GM12878 (cell line): ENCODE results near the gene MTX1. TPM values are rescaled to one million over a fixed set of nuclear protein-coding genes. Genes with fewer than 3 reads are reported as not detected.

Experiments
- ATAC-seq: fragments of 200-7000 bp; cut with Tn5 transposase; 3 replicates; pipeline ENCODE4 v1.9.1; 2020; ENCODE audit warnings: mild to moderate bottlenecking, moderate library complexity
- BruUV-seq: library from RNA; stranded (reverse); fragments of 400-500 nt; replicated peaks from 2 replicates; lab custom pipeline; 2021; lab: Mats Ljungman, UMichigan
- CTCF ChIA-PET: fragments of 300-600 bp; sonication (Branson Sonifier 250); formaldehyde crosslinking; extraction: SDS; loops from one replicate; lab custom pipeline; 2021; ENCODE audit warnings: inconsistent platforms; lab: Yijun Ruan, JAX
- POLR2A ChIA-PET: fragments of 350-600 bp; formaldehyde crosslinking; extraction: SDS; loops from one replicate; lab custom pipeline; 2021; ENCODE audit warnings: inconsistent platforms; lab: Charles Lee
- RAD21 ChIA-PET: fragments of 300-600 bp; sonication (Branson Sonifier 250); formaldehyde crosslinking; loops from one replicate; lab custom pipeline; 2023; ENCODE audit warnings: antibody characterized with exemption; ENCODE audit not compliant: unreplicated experiment; lab: Charles Lee
- SMC1A ChIA-PET: fragments of 300-600 bp; sonication (Branson Sonifier 250); formaldehyde crosslinking; loops from one replicate; lab custom pipeline; 2023; ENCODE audit not compliant: unreplicated experiment, uncharacterized antibody; lab: Charles Lee
- DNase-seq: peaks from one replicate; pipeline ENCODE4 v3.0.0-alpha.2; 2011; ENCODE audit warnings: low read depth, low spot score
- FAIRE-seq: peaks from 3 replicates; lab custom pipeline; 2011; peaks lifted over from hg19 to GRCh38; lab: Jason Lieb, UNC
- H2AFZ ChIP-seq: 2 replicates; pipeline ENCODE4 v1.6.0; 2011; ENCODE audit warnings: low read depth, low read length, control low read depth; ENCODE audit not compliant: control insufficient read depth
- H3K27ac ChIP-seq: 2 replicates; pipeline ENCODE4 v1.5.1; 2011; ENCODE audit warnings: control low read depth; ENCODE audit not compliant: control insufficient read depth, insufficient read depth
- H3K27me3 ChIP-seq, 2 experiments: replicated peaks in 1 of 2; 2 replicates each; pipeline versions ENCODE4 v1.6.0 to v1.6.1; 2011; ENCODE audit warnings: low read length in 1 of 2; ENCODE audit not compliant: control insufficient read depth in 2 of 2, insufficient read depth in 2 of 2
- H3K36me3 ChIP-seq, 2 experiments: 2 replicates each; pipeline ENCODE4 v1.5.1; 2011; ENCODE audit warnings: low read length in 1 of 2; ENCODE audit not compliant: control insufficient read depth in 2 of 2, insufficient read depth in 2 of 2
- H3K4me1 ChIP-seq: 2 replicates; pipeline ENCODE4 v1.6.1; 2011; ENCODE audit warnings: mild to moderate bottlenecking, low read length, moderate library complexity, mixed read lengths; ENCODE audit not compliant: control insufficient read depth, insufficient read depth
- H3K4me2 ChIP-seq: 2 replicates; pipeline ENCODE4 v1.6.0; 2011; ENCODE audit warnings: control low read depth; ENCODE audit not compliant: control insufficient read depth, insufficient read depth
- H3K4me3 ChIP-seq: fragments of 200-600 bp; sonication (generic); 2 replicates; pipeline ENCODE4 v1.5.1; 2016
- H3K79me2 ChIP-seq: 2 replicates; pipeline ENCODE4 v1.6.0; 2011; ENCODE audit warnings: low read length; ENCODE audit not compliant: control insufficient read depth, insufficient read depth
- H3K9ac ChIP-seq: 2 replicates; pipeline ENCODE4 v1.8.0; 2011; ENCODE audit warnings: low read length, control low read depth, mixed read lengths; ENCODE audit not compliant: control insufficient read depth, insufficient read depth
- H3K9me3 ChIP-seq: replicated peaks from 3 replicates; pipeline ENCODE4 v1.5.1; 2011; ENCODE audit warnings: mild to moderate bottlenecking, low read length; ENCODE audit not compliant: control insufficient read depth, insufficient read depth
- H4K20me1 ChIP-seq: 2 replicates; pipeline ENCODE4 v1.6.0; 2011; ENCODE audit not compliant: control insufficient read depth, insufficient read depth
- E4F1 ChIP-seq: fragments of 450-650 bp; IDR thresholded peaks from 2 replicates; pipeline ENCODE4 v1.6.1; 2018; ENCODE audit warnings: borderline replicate concordance, mild to moderate bottlenecking; ENCODE audit not compliant: partially characterized antibody
- FOS ChIP-seq: IDR thresholded peaks from 3 replicates; pipeline ENCODE4 v1.6.1; 2011; ENCODE audit warnings: borderline replicate concordance; ENCODE audit not compliant: insufficient read length; ENCODE audit errors: extremely low read depth
- NR2C1 ChIP-seq: fragments of 450-650 bp; IDR thresholded peaks from 2 replicates; pipeline ENCODE4 v1.6.1; 2017; ENCODE audit warnings: antibody characterized with exemption, mild to moderate bottlenecking, moderate library complexity
- PKNOX1 ChIP-seq: fragments of 450-650 bp; IDR thresholded peaks from 2 replicates; pipeline ENCODE4 v1.6.1; 2016; ENCODE audit warnings: mild to moderate bottlenecking
- SIX5 ChIP-seq: IDR thresholded peaks from 2 replicates; pipeline ENCODE4 v1.6.1; 2011; ENCODE audit warnings: mild to moderate bottlenecking, low read depth, low read length, moderate library complexity; ENCODE audit not compliant: severe bottlenecking
- SMARCA5 ChIP-seq: fragments of 450-650 bp; IDR thresholded peaks from 2 replicates; pipeline ENCODE4 v1.6.1; 2017; ENCODE audit warnings: mild to moderate bottlenecking
- SP1 ChIP-seq: IDR thresholded peaks from one replicate; pipeline ENCODE4 v1.6.1; 2011; ENCODE audit warnings: low read depth, low read length
- SRF ChIP-seq, 2 experiments: IDR thresholded peaks; 2 replicates each; pipeline ENCODE4 v1.6.1; 2011; ENCODE audit warnings: low read depth in 2 of 2, low read length in 2 of 2, mild to moderate bottlenecking in 1 of 2, moderate library complexity in 1 of 2
- ZNF622 ChIP-seq: fragments of 450-650 bp; IDR thresholded peaks from 2 replicates; pipeline ENCODE4 v1.6.1; 2017; ENCODE audit warnings: mild to moderate bottlenecking, inconsistent platforms
- WGBS: methylation state at CpG from one replicate; pipeline ENCODE4 v1.1.6; 2016; ENCODE audit warnings: low lambda C conversion rate; ENCODE audit not compliant: insufficient replicate concordance, insufficient coverage; ENCODE audit errors: missing lambda C conversion rate; 5-methylcytosine and 5-hydroxymethylcytosine counted together
- in situ Hi-C: fragments of 300-500 bp; cut with MboI; formaldehyde crosslinking; loops from 9 replicates; pipeline ENCODE4 v1.14.3; 2018; ENCODE audit warnings: mixed read lengths
- intact Hi-C: fragments of 100-400 bp; cut with micrococcal nuclease; formaldehyde crosslinking; loops from one replicate; pipeline ENCODE4 v1.14.2; 2022; ENCODE audit not compliant: unreplicated experiment
- polyA plus RNA-seq, 11 experiments: library from polyadenylated mRNA; depleted of rRNA in 4 of 11; unstranded in 6 of 11; stranded (reverse) in 5 of 11; fragments of >200 nt; fragmentation: Nextera tagmentation in 4 of 11; fragmentation: Illumina TruSeq in 1 of 11; extraction: Ambion mirVana in 4 of 11; extraction: Trizol in 1 of 11; gene quantifications; 1 replicate in 1 of 11; 2 replicates in 10 of 11; pipeline versions ENCODE4 v1.2.1 to v1.2.3, GENCODE V29; 2011 to 2016; ENCODE audit warnings: inconsistent platforms in 2 of 11, missing spikeins in 2 of 11, low read depth in 1 of 11
- total RNA-seq, 4 experiments: library from RNA; depleted of rRNA in 3 of 4; stranded (reverse); fragments of >200 nt in 3 of 4; fragmentation: Illumina TruSeq in 1 of 4; extraction: Trizol in 1 of 4; gene quantifications; 2 replicates each; pipeline versions ENCODE4 v1.2.1 to v1.2.3, GENCODE V29; 2013 to 2021

The MTX1 gene
- total and polyA plus RNA-seq, 10 of the 15 experiments (the other 5 are each of a cell fraction or from before 2014, with no cell fraction given), result 15.8 to 92.0 (median 49.1) TPM

GRCh38 chr1:155169541-155169940 is 39.0 kb upstream of the MTX1 start (continued):
- TF ChIP-seq E4F1 (no peak), FOS (no peak), SIX5 (no peak), NR2C1 (no peak), SMARCA5 (no peak)

GRCh38 chr1:155170101-155170785 is 38.3 kb upstream of the MTX1 start:
- H3K79me2 ChIP-seq, result peaks cover 12% of the 10 kb centered on the region
- BruUV-seq, result no TSS peak
- H3K27ac ChIP-seq, result no peak overlapping the region
- H3K27me3 ChIP-seq, result no peaks in the 10 kb centered on the region
- H3K4me3 ChIP-seq, result no peak overlapping the region
- peaks cover 0 to 3% of the 10 kb centered on the region in 2 experiments; a peak in 1 of 4 replicates for H3K36me3 ChIP-seq
- ChIA-PET POLR2A (interaction anchor here (0.7 to 1.3 kb wide), 2 partner anchors 79 to 106 kb away, joined by 3 to 8 read pairs; no protein-coding TSS in a partner anchor), SMC1A (interaction anchor here (0.9 to 5.9 kb wide), 4 partner anchors 28 to 81 kb away, joined by 3 to 37 read pairs (median 22); no protein-coding TSS in a partner anchor)
- no peak overlapping the region for H3K9ac ChIP-seq
- H3K9me3 ChIP-seq, result no peaks in the 10 kb centered on the region; the same call in 2 of the 3 replicates
- WGBS, result 83% methylated on average over 2 of the region's 2 CpGs
- H3K4me1 ChIP-seq, result peaks cover 19% of the 10 kb centered on the region
- in situ Hi-C loops, result no loop called here
- no peaks in the 10 kb centered on the region for H4K20me1 ChIP-seq
- no peak overlapping the region for H3K4me2 ChIP-seq
- TF ChIP-seq ZNF622 (no peak), PKNOX1 (no peak), SP1 (no peak), SRF (IDR thresholded peaks at IDR 0.05; ENCODE audit: low read depth in 2 of 2, low read length in 2 of 2) (no peak)
- TF ChIP-seq, all 136 proteins: peak for 0
- no peak overlapping the region for H2AFZ ChIP-seq
- CTCF ChIA-PET, result interaction anchor here (0.7 to 12.1 kb wide), 11 partner anchors 21 to 126 kb away, joined by 3 to 284 read pairs (median 10); no protein-coding TSS in a partner anchor
- FAIRE-seq, result no peak
- RAD21 ChIA-PET, result interaction anchor here (1.5 to 5.1 kb wide), 2 partner anchors 42 to 80 kb away, joined by 4 to 71 read pairs; no protein-coding TSS in a partner anchor
- intact Hi-C loops, result loop anchor here (5.0 kb wide), 1 partner anchor 33 kb away; the partner anchor contains the start of gene SLC50A1
- no peak for DNase-seq
- no peak for ATAC-seq
